OCI-LY7 (cell line): Measurements from ENCODE around the gene TTLL3. TPM values are rescaled to one million over a fixed set of nuclear protein-coding genes. Genes with fewer than 3 reads are reported as not detected.

Experiments used
- BruUV-seq: library from RNA; stranded (reverse); fragments of 400-500 nt; replicated peaks from 2 replicates; lab custom pipeline; 2021; lab: Mats Ljungman, UMichigan
- CTCF ChIA-PET: fragments of 300-600 bp; sonication (Branson Sonifier 250); formaldehyde crosslinking; loops from one replicate; lab custom pipeline; 2022; ENCODE audit warnings: antibody characterized with exemption; ENCODE audit not compliant: unreplicated experiment; lab: Charles Lee
- POLR2A ChIA-PET: fragments of 300-600 bp; sonication (Branson Sonifier 250); formaldehyde crosslinking; loops from one replicate; lab custom pipeline; 2022; ENCODE audit warnings: antibody characterized with exemption; lab: Charles Lee
- DNase-seq: peaks from one replicate; pipeline ENCODE4 v3.0.0-alpha.2; 2015; ENCODE audit warnings: low spot score
- H2AFZ ChIP-seq: fragments of 200-600 bp; sonication (generic), shearing (Covaris generic); 2 replicates; pipeline ENCODE4 v1.6.1; 2014; ENCODE audit warnings: mild to moderate bottlenecking, antibody characterized with exemption, low read length, moderate library complexity
- H3K27ac ChIP-seq: fragments of 200-600 bp; sonication (generic); 2 replicates; pipeline ENCODE4 v1.5.1; 2014; ENCODE audit warnings: mixed run types, low read depth, mild to moderate bottlenecking, moderate library complexity, low read length, inconsistent platforms; ENCODE audit not compliant: poor library complexity, severe bottlenecking
- H3K36me3 ChIP-seq: fragments of 200-600 bp; sonication (generic); 2 replicates; pipeline ENCODE4 v1.6.1; 2014; ENCODE audit warnings: mild to moderate bottlenecking, antibody characterized with exemption, low read length, moderate library complexity, mixed read lengths; ENCODE audit not compliant: insufficient read depth
- H3K4me1 ChIP-seq: fragments of 200-600 bp; sonication (generic); 2 replicates; pipeline ENCODE4 v1.5.1; 2014; ENCODE audit warnings: mild to moderate bottlenecking, low read length; ENCODE audit not compliant: insufficient read depth, poor library complexity, severe bottlenecking
- H3K4me2 ChIP-seq: fragments of 200-600 bp; sonication (generic); 2 replicates; pipeline ENCODE4 v1.6.1; 2014; ENCODE audit warnings: mild to moderate bottlenecking, low read length
- H3K4me3 ChIP-seq: fragments of 200-600 bp; sonication (generic); 2 replicates; pipeline ENCODE4 v1.5.1; 2014; ENCODE audit warnings: mild to moderate bottlenecking, low read depth, low read length; ENCODE audit not compliant: poor library complexity, severe bottlenecking
- H3K79me2 ChIP-seq: fragments of 200-600 bp; sonication (generic); 2 replicates; pipeline ENCODE4 v1.6.1; 2016; ENCODE audit warnings: low read depth, mild to moderate bottlenecking, low read length, moderate library complexity, mixed read lengths; ENCODE audit not compliant: insufficient read depth
- H3K9me2 ChIP-seq: fragments of 200-600 bp; sonication (generic); 2 replicates; pipeline ENCODE4 v1.6.1; 2016; ENCODE audit warnings: mild to moderate bottlenecking, low read length, mixed read lengths; ENCODE audit not compliant: insufficient read depth
- H3K9me3 ChIP-seq: fragments of 200-600 bp; sonication (generic); 2 replicates; pipeline ENCODE4 v1.6.1; 2014; ENCODE audit warnings: mild to moderate bottlenecking, mixed run types, low read length, mixed read lengths
- H4K20me1 ChIP-seq: fragments of 200-600 bp; sonication (generic); 2 replicates; pipeline ENCODE4 v1.6.1; 2014; ENCODE audit warnings: mild to moderate bottlenecking, antibody characterized with exemption, low read length, moderate library complexity, mixed read lengths; ENCODE audit not compliant: insufficient read depth
- CTCF ChIP-seq: fragments of 200-600 bp; sonication (generic); conservative IDR thresholded peaks from 2 replicates; pipeline ENCODE4 v1.5.1; 2014; ENCODE audit warnings: mild to moderate bottlenecking, antibody characterized with exemption, low read length, moderate library complexity, mixed read lengths
- EZH2phosphoT487 ChIP-seq: fragments of 200-600 bp; sonication (generic); IDR thresholded peaks from 2 replicates; pipeline ENCODE4 v1.6.1; 2018; ENCODE audit warnings: low read depth, borderline replicate concordance, mild to moderate bottlenecking, mixed run types, antibody characterized with exemption, low read length, moderate library complexity, mixed read lengths
- intact Hi-C: fragments of 100-400 bp; cut with micrococcal nuclease; formaldehyde crosslinking; loops from one replicate; pipeline ENCODE4 v1.10.0; 2022; ENCODE audit not compliant: unreplicated experiment
- total RNA-seq, 2 experiments: library from RNA; depleted of rRNA in 1 of 2; stranded (reverse); fragments of >200 nt in 1 of 2; shearing (Covaris generic) in 1 of 2; gene quantifications; 2 replicates each; pipeline ENCODE4 v1.2.3, GENCODE V29; 2014 to 2022

TTLL3 gene
- total RNA-seq, 2 experiments from 2014 or later: 65.4 to 127 TPM

DNA sequence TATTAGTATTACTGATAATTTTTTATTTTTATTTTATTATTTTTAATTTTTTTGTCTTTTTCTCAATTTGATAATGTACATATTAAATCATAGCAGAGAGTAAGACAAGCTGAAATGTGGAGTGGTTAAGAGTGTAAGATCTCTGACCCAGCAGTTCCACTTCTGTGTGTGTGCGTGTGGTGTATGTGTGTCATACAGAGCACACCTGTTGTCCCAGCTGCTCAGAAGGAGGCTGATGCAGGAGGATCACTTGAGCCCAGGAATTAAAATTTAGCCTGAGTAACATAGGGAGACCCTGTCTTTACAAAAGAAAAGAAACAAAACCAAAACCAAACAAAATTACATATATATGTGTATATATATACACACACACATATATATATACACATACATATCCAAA lies 71.4 kb downstream of the TTLL3 start:
- no peaks in the 10 kb centered on the region for H4K20me1 ChIP-seq
- H3K9me3 ChIP-seq: no peaks in the 10 kb centered on the region
- ChIA-PET POLR2A (interaction anchor here (2.8 kb wide), 1 partner anchor 9 kb away, joined by 17 read pairs; the partner anchor contains the start of gene JAGN1), CTCF (no interaction called here)
- no peak overlapping the region for H3K4me2 ChIP-seq
- H3K79me2 ChIP-seq: no peaks in the 10 kb centered on the region
- no peaks in the 10 kb centered on the region for H3K9me2 ChIP-seq
- intact Hi-C loops: no loop called here
- no peaks in the 10 kb centered on the region for H3K36me3 ChIP-seq
- no peak overlapping the region for H3K4me3 ChIP-seq
- BruUV-seq: no TSS peak
- no peaks in the 10 kb centered on the region for H3K4me1 ChIP-seq
- TF ChIP-seq EZH2phosphoT487 (no peak), CTCF (no peak)
- peak; percentile 17 for DNase-seq
- no peak overlapping the region for H2AFZ ChIP-seq
- H3K27ac ChIP-seq: no peak overlapping the region

- H3K9me2 ChIP-seq: no peaks in the 10 kb centered on the region
- TF ChIP-seq CTCF: no peak
- no peak for TF ChIP-seq EZH2phosphoT487
- no peaks in the 10 kb centered on the region for H3K4me1 ChIP-seq
- ChIA-PET POLR2A (interaction anchor here (0.6 to 2.3 kb wide), 6 partner anchors 12 to 396 kb away, joined by 3 to 6 read pairs (median 3); no protein-coding TSS in a partner anchor), CTCF (no interaction called here)
- no peaks in the 10 kb centered on the region for H3K9me3 ChIP-seq
- no peak for DNase-seq
- intact Hi-C loops: no loop called here
- H3K4me2 ChIP-seq: no peak overlapping the region
- no TSS peak for BruUV-seq
- no peaks in the 10 kb centered on the region for H3K79me2 ChIP-seq
- no peaks in the 10 kb centered on the region for H3K36me3 ChIP-seq
- no peaks in the 10 kb centered on the region for H4K20me1 ChIP-seq
- no peak overlapping the region for H3K4me3 ChIP-seq
- H3K27ac ChIP-seq: no peak overlapping the region
- H2AFZ ChIP-seq: no peak overlapping the region
Observed at GRCh38 chr3:9883706-9884554, 73.9 kb downstream of the TTLL3 start.
